ENCODE data around the gene ZFYVE16.
"Not testable (repeated sequence)": the region's sequence is repeated elsewhere in the genome, so short reads cannot be mapped to it uniquely, and the experiment has no call there.

Gene ZFYVE16

GRCh38 chr5:80411589-80412219 is 3.8 kb downstream of the ZFYVE16 start:
- no peak for DNase-seq (ENCODE audit: low read depth)

GRCh38 chr5:80414113-80414512 is 6.2 kb downstream of the ZFYVE16 start:
- DNase-seq (ENCODE audit: low read depth), result no peak

- no peak for DNase-seq (ENCODE audit: low read depth)
These were observed 10.1 kb downstream of the ZFYVE16 start for GRCh38 chr5:80417973-80418372.

GRCh38 chr5:80424365-80424764 is 16.5 kb downstream of the ZFYVE16 start:
- DNase-seq (ENCODE audit: low read depth), result not testable (repeated sequence)

GRCh38 chr5:80435476-80435875 is 27.6 kb downstream of the ZFYVE16 start:
- DNase-seq (ENCODE audit: low read depth), result no peak

GRCh38 chr5:80437326-80437725 is 29.5 kb downstream of the ZFYVE16 start:
- DNase-seq (ENCODE audit: low read depth), result no peak

- no peak for DNase-seq (ENCODE audit: low read depth)
These were observed 30.9 kb downstream of the ZFYVE16 start for GRCh38 chr5:80438739-80439138.

- no peak for DNase-seq (ENCODE audit: low read depth)
These were observed 31.3 kb downstream of the ZFYVE16 start for GRCh38 chr5:80439213-80439612.

- no peak for DNase-seq (ENCODE audit: low read depth)
These were observed 34.9 kb downstream of the ZFYVE16 start for GRCh38 chr5:80442742-80443141.

GRCh38 chr5:80453366-80453765 is 45.5 kb downstream of the ZFYVE16 start:
- no peak for DNase-seq (ENCODE audit: low read depth)

GRCh38 chr5:80463269-80463668 is 55.4 kb downstream of the ZFYVE16 start:
- no peak for DNase-seq (ENCODE audit: low read depth)

- DNase-seq (ENCODE audit: low read depth), result peak; percentile 16
These were observed 59.0 kb downstream of the ZFYVE16 start for GRCh38 chr5:80466669-80467485.

- DNase-seq (ENCODE audit: low read depth), result no peak
These were observed 60.3 kb downstream of the ZFYVE16 start for GRCh38 chr5:80468131-80468530.

GRCh38 chr5:80470631-80471030 is 62.8 kb downstream of the ZFYVE16 start:
- DNase-seq (ENCODE audit: low read depth), result not testable (repeated sequence)

GRCh38 chr5:80474929-80475328 is 67.1 kb downstream of the ZFYVE16 start:
- DNase-seq (ENCODE audit: low read depth), result no peak

- no peak for DNase-seq (ENCODE audit: low read depth)
These were observed 71.8 kb downstream of the ZFYVE16 start for GRCh38 chr5:80479713-80480112.

GRCh38 chr5:80480354-80480753 is 72.5 kb downstream of the ZFYVE16 start:
- DNase-seq (ENCODE audit: low read depth), result no peak

- DNase-seq (ENCODE audit: low read depth), result peak; percentile 28
These were observed 73.4 kb downstream of the ZFYVE16 start for GRCh38 chr5:80481019-80481893.

GRCh38 chr5:80482578-80482977 is 74.7 kb downstream of the ZFYVE16 start:
- DNase-seq (ENCODE audit: low read depth), result no peak

- no peak for DNase-seq (ENCODE audit: low read depth)
These were observed 75.9 kb downstream of the ZFYVE16 start for GRCh38 chr5:80483636-80484232.

- no peak for DNase-seq (ENCODE audit: low read depth)
These were observed 79.6 kb downstream of the ZFYVE16 start for GRCh38 chr5:80487444-80487828.
